IgD-negative memory B cell (primary cell): ENCODE data around the gene IGFN1. TPM values are rescaled to one million over a fixed set of nuclear protein-coding genes. Genes with fewer than 3 reads are reported as not detected.
"Not testable (repeated sequence)": the region's sequence is repeated elsewhere in the genome, so short reads cannot be mapped to it uniquely, and the experiment has no call there.

ENCODE experiments used
- H3K27ac Mint-ChIP-seq, 3 donors: one replicate each; pipeline ENCODE4 v1.8.0; 2020 to 2022; ENCODE audit warnings: mild to moderate bottlenecking in 3 of 3, mixed read lengths in 3 of 3, moderate library complexity in 1 of 3
- H3K27me3 Mint-ChIP-seq: one replicate; pipeline ENCODE4 v1.8.0; 2021; ENCODE audit warnings: mixed read lengths
- H3K36me3 Mint-ChIP-seq: one replicate; pipeline ENCODE4 v1.8.0; 2020; ENCODE audit warnings: mild to moderate bottlenecking, mixed read lengths
- H3K4me1 Mint-ChIP-seq, 3 donors: one replicate each; pipeline ENCODE4 v1.8.0; 2020 to 2022; ENCODE audit warnings: mixed read lengths in 3 of 3, mild to moderate bottlenecking in 1 of 3
- H3K4me3 Mint-ChIP-seq, 4 donors: one replicate each; pipeline ENCODE4 v1.8.0; 2020 to 2022; ENCODE audit warnings: mild to moderate bottlenecking in 4 of 4, mixed read lengths in 4 of 4, moderate library complexity in 3 of 4
- H3K9me3 Mint-ChIP-seq, 3 donors: one replicate each; pipeline ENCODE4 v1.8.0; 2020 to 2021; ENCODE audit warnings: mixed read lengths in 3 of 3, mild to moderate bottlenecking in 1 of 3
- polyA plus RNA-seq: library from polyadenylated mRNA; unstranded; fragments of 300-500 nt; fragmentation: Illumina TruSeq; gene quantifications from one replicate; pipeline ENCODE4 v1.2.3, GENCODE V29; 2021

Gene IGFN1
- polyA plus RNA-seq, 1 donor from 2014 or later, result not detected

DNA sequence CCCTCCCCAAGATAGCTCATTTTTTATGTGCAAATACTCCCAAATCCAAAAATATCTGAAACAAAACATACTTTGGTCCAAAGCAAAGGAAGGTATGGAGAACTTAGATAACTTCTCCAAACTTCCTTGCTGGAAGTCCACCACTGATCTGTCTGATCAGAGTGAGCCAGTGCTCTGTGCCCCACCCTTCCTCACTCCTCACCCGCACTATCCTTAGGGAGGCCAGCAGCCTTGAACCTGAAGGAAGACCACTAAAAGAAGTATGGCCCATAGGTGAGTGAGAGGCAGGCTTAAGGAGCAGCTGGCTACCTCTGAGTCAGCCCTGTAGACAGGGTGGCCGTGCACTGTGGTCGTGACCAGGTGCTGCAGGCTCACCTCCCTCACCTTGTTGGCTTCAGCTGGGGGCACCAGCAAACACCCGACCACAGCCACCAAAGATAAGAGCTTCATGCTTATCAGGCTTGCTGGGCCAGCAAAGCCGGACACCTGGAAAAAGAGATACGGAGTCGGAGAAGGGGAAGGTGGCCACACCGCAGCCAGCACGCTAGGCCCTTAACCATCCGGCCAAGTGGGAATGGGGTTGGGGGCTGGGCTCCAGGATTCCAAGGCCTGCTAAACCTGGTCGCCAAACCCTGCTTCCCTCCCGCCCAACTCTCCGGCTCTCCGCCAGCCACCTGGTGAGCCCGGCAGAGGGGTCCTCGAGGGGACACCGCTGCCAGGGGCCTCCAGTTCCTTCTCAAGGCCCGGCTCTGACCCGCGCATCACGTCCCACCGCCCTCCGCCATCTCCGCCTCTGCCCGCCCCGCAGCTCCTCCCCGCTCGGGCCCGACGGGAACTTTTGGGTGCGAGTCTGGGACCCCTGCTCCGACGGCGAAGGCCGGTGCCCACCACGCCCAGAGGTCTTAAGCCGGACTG, 36.9 kb upstream of the IGFN1 start:
- peaks cover 14 to 18% (median 18%) of the 10 kb centered on the region in 3 donors for H3K4me1 Mint-ChIP-seq
- H3K4me3 Mint-ChIP-seq, result peak overlapping the region; percentile 88 to 98 (median 92)
- H3K27me3 Mint-ChIP-seq, result peaks cover 13% of the 10 kb centered on the region
- H3K27ac Mint-ChIP-seq, result peak overlapping the region in 2 of 3 donors; percentile 51 to 94
- peaks cover 3% of the 10 kb centered on the region for H3K36me3 Mint-ChIP-seq
- peaks cover 0 to 2% (median 0%) of the 10 kb centered on the region in 3 donors for H3K9me3 Mint-ChIP-seq

- Mint-ChIP-seq H3K4me1 (peaks cover 14 to 18% (median 18%) of the 10 kb centered on the region in 3 donors), H3K27me3 (peaks cover 13% of the 10 kb centered on the region), H3K9me3 (peaks cover 0 to 2% (median 0%) of the 10 kb centered on the region in 3 donors), H3K27ac (peak within 1 kb of the TSS; percentile 8 to 94 (median 51)), H3K4me3 (peak within 1 kb of the TSS; percentile 88 to 98 (median 92)), H3K36me3 (no peaks in the 10 kb centered on the region)
Observed at GRCh38 chr1:201154389-201155165, 36.0 kb upstream of the IGFN1 start, which contains the start of gene TMEM9. TSS of gene TMEM9 (minus strand) at chr1:201154474. CDS start at chr1:201153923, 551 bp downstream.

DNA sequence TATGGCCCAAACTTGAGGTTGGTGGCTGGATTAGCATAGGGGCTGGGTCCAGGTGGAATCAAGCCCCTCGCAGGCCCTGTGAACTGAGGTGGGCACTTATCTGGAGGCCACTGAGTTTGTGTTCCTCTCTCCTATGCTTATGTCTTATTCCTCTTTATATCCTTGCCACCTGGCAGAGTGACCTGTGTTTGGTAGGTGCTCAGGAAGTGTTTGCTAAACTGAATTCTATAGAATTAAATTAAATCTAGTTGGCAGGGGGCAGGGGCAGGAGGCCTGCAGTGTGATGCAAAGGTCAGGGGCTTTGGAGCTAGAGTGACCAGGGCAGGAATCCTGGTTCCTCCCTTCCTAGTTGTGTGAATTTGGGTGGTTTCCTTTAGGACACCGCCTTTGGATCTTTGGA, 35.3 kb upstream of the IGFN1 start:
- H3K27ac Mint-ChIP-seq, result no peak overlapping the region
- H3K4me3 Mint-ChIP-seq, result peak overlapping the region in 1 of 4 donors; percentile 60
- H3K4me1 Mint-ChIP-seq, result peaks cover 14 to 18% (median 17%) of the 10 kb centered on the region in 3 donors

GRCh38 chr1:201156346-201156745, 34.3 kb upstream of the IGFN1 start:
- Mint-ChIP-seq H3K27me3 (peaks cover 15% of the 10 kb centered on the region), H3K27ac (peak overlapping the region in 1 of 3 donors; percentile 27), H3K9me3 (peaks cover 0 to 2% (median 0%) of the 10 kb centered on the region in 3 donors), H3K4me1 (peaks cover 14 to 20% (median 16%) of the 10 kb centered on the region in 3 donors), H3K36me3 (no peaks in the 10 kb centered on the region), H3K4me3 (peak overlapping the region in 2 of 4 donors; percentile 6 to 60)

More for the DNA sequence above, 35.3 kb upstream of the IGFN1 start:
- peaks cover 0 to 2% (median 0%) of the 10 kb centered on the region in 3 donors for H3K9me3 Mint-ChIP-seq
- no peaks in the 10 kb centered on the region for H3K36me3 Mint-ChIP-seq
- peaks cover 15% of the 10 kb centered on the region for H3K27me3 Mint-ChIP-seq

- H3K4me3 Mint-ChIP-seq, result peak overlapping the region in 1 of 4 donors; percentile 60
Observed at GRCh38 chr1:201156819-201157218, 33.8 kb upstream of the IGFN1 start.

DNA sequence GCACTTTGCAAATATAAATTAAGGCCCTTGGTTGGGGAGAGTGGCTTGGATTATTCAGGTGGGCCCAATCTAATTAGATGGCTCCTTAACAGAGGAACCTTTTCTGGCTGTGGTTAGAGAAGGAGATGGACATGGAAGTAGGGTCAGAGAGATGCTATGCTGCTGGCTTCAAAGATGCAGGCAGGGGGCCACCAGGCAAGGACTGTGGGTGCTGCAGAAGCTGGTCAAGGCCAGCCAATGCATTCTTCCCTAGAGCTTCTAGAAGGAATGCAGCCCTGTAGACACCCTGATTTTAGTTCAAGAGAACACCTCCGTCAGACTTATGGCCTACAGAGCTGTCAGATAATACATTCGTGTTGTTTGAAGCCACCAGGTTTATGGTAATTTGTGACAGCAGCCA, 32.7 kb upstream of the IGFN1 start:
- peak overlapping the region in 1 of 3 donors; percentile 66 for H3K27ac Mint-ChIP-seq

More at GRCh38 chr1:201156819-201157218, 33.8 kb upstream of the IGFN1 start:
- no peaks in the 10 kb centered on the region for H3K36me3 Mint-ChIP-seq
- peaks cover 14 to 20% (median 16%) of the 10 kb centered on the region in 3 donors for H3K4me1 Mint-ChIP-seq
- peak overlapping the region in 1 of 3 donors; percentile 27 for H3K27ac Mint-ChIP-seq
- peaks cover 15% of the 10 kb centered on the region for H3K27me3 Mint-ChIP-seq
- H3K9me3 Mint-ChIP-seq, result peaks cover 0 to 2% (median 0%) of the 10 kb centered on the region in 3 donors

DNA sequence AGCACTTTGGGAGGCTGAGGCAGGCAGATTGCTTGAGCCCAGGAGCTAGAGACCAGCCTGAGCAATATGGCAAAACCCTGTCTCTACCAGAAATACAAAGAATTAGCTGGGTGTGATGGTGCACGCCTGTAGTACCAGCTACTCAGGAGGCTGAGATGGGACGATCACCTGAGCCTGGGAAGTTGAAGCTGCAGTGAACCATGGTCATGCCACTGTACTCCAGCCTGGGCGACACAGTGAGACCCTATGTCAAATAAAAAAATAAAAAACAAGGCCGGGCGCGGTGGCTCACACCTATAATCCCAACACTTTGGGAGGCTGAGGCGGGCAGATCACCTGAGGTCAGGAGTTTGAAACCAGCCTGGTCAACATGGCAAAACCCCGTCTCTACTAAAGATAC, 27.6 kb upstream of the IGFN1 start:
- not testable (repeated sequence) for H3K4me1 Mint-ChIP-seq, H3K27me3 Mint-ChIP-seq, H3K27ac Mint-ChIP-seq, H3K36me3 Mint-ChIP-seq, H3K9me3 Mint-ChIP-seq, H3K4me3 Mint-ChIP-seq

More for the DNA sequence above, 32.7 kb upstream of the IGFN1 start:
- peaks cover 12 to 16% (median 14%) of the 10 kb centered on the region in 3 donors for H3K4me1 Mint-ChIP-seq
- H3K27me3 Mint-ChIP-seq, result peaks cover 15% of the 10 kb centered on the region
- peaks cover 0 to 2% (median 0%) of the 10 kb centered on the region in 3 donors for H3K9me3 Mint-ChIP-seq
- H3K4me3 Mint-ChIP-seq, result no peak overlapping the region
- H3K36me3 Mint-ChIP-seq, result no peaks in the 10 kb centered on the region

DNA sequence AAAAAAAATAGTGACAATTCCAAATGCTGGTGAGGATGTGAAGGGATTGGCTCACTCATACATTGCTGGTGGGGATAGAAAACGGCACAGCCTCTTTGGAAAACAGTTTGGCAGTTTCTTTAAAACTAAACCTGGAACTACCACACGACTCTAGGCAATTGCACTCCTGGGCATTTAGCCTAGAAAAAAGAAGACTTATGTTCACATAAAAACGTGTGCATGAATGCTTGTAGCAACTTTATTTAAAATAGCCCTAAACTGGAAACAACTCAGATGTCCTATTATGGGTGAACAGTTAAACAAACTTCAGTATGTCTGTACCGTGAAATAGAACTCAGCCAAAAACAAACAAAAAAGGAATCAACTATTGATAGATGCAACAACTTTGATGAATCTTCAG, 26.9 kb upstream of the IGFN1 start:
- Mint-ChIP-seq H3K9me3 (no peaks in the 10 kb centered on the region), H3K4me3 (no peak overlapping the region), H3K27ac (no peak overlapping the region), H3K27me3 (peaks cover 2% of the 10 kb centered on the region), H3K36me3 (peaks cover 2% of the 10 kb centered on the region), H3K4me1 (peaks cover 0 to 2% (median 0%) of the 10 kb centered on the region in 3 donors)

- Mint-ChIP-seq H3K27me3 (peaks cover 2% of the 10 kb centered on the region), H3K27ac (no peak overlapping the region), H3K36me3 (peaks cover 2% of the 10 kb centered on the region), H3K4me1 (peaks cover 0 to 2% (median 0%) of the 10 kb centered on the region in 3 donors), H3K4me3 (no peak overlapping the region), H3K9me3 (no peaks in the 10 kb centered on the region)
Observed at GRCh38 chr1:201164645-201165044, 26.0 kb upstream of the IGFN1 start.

DNA sequence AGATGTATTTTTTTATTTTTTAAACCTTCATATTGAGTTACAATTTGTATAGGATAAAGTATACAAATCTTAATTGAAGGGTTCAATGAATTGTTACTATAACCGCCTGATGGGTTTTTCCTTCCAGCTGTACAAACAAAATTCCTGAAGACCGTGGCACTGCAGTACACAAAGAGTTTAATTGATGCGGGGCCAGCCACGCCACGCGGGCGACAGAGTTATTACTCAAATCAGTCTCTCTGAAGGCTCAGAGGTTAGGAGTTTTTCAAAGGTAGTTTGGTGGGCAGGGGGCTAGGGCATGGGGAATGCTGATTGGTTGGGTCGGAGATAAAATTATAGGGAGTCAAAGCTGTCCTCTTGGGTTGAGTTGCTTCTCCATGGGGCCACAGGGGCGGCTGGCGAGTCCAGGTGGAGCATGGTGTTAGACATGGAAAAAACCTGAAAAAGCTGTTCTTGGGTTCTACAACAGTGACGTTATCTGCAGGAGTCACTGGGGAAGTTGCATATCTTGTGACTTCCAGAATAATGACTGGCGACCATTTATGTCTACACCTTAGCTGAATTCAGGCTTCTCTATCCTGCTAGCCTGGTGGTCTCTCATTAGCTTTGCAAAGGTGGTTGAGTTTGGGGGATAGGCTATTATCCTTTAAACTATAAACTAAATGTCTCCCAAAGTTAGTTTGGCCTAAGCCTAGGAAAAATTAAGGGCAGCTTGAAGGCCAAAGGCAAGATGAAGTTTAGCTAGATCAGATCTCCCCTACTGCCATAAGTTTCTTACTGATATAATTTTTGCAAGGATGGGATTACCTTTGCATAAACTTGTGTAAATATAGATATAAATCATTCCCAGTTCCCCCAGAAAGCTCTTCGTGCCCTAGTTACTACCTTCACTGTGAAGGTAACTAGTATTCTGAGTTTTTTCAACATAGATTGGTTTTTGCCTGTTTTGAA, 23.3 kb upstream of the IGFN1 start:
- Mint-ChIP-seq H3K4me3 (no peak overlapping the region), H3K4me1 (peaks cover 0 to 6% (median 3%) of the 10 kb centered on the region in 3 donors), H3K27me3 (no peaks in the 10 kb centered on the region), H3K36me3 (peaks cover 2% of the 10 kb centered on the region), H3K9me3 (no peaks in the 10 kb centered on the region), H3K27ac (no peak overlapping the region)

DNA sequence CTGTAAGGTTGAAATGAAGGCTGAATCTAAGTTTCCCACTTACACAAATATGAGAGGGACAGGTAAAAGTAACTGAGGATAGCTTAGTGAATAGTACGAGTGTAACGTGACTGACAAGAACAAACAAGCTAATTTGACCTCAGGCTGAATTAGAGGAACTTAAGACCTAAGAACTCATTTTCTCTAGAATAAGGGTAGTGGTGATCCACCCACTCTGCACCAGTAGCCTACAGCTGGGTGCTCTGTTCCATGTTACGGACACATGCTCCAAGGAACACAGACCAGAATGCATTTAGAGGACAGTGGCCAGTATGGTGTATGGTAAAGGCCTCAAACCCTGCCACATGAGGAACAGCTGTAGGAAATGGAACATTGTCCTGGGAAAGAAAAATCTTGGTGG, 21.4 kb upstream of the IGFN1 start:
- H3K27ac Mint-ChIP-seq, result no peak overlapping the region
- peak overlapping the region in 1 of 4 donors; percentile 16 for H3K4me3 Mint-ChIP-seq
- H3K9me3 Mint-ChIP-seq, result no peaks in the 10 kb centered on the region
- H3K36me3 Mint-ChIP-seq, result peaks cover 2% of the 10 kb centered on the region
- no peaks in the 10 kb centered on the region for H3K27me3 Mint-ChIP-seq
- peaks cover 0 to 6% (median 3%) of the 10 kb centered on the region in 3 donors for H3K4me1 Mint-ChIP-seq

DNA sequence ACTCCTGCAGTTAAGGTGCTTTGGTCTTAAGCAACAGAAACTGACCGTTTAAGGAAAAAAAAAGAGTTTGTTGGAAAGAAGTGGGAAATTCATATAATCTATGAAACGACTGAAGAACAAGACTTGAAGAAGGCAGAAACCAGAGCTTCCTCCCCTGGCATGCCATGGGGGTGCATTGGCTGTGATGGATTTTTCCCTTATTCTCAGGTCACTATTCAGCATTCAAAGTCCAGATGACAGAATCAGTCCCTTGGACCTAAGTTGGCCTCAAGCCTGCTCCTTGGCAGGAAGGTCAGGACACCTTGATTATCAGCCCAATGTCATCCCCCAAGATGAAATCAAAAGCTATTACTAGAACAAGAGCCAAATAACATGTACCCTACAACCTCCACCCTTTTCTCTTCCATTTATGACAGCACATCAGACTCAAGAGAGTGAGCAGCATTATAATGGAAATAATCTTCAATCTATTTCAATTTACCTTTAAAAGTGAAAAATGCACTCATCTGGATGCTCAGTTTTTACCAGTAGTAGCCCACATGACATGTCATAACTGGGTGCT, 20.6 kb upstream of the IGFN1 start:
- Mint-ChIP-seq H3K36me3 (peaks cover 2% of the 10 kb centered on the region), H3K27ac (peak overlapping the region in 1 of 3 donors; percentile 65), H3K4me3 (peak overlapping the region; percentile 88 to 96 (median 92)), H3K27me3 (peaks cover 2% of the 10 kb centered on the region), H3K4me1 (peaks cover 0 to 6% (median 3%) of the 10 kb centered on the region in 3 donors), H3K9me3 (no peaks in the 10 kb centered on the region)

- peaks cover 4% of the 10 kb centered on the region for H3K27me3 Mint-ChIP-seq
- H3K27ac Mint-ChIP-seq, result peak overlapping the region in 1 of 3 donors; percentile 65
- H3K9me3 Mint-ChIP-seq, result no peaks in the 10 kb centered on the region
- H3K36me3 Mint-ChIP-seq, result peaks cover 2% of the 10 kb centered on the region
- H3K4me1 Mint-ChIP-seq, result peaks cover 0 to 6% (median 3%) of the 10 kb centered on the region in 3 donors
- peak overlapping the region; percentile 88 to 96 (median 92) for H3K4me3 Mint-ChIP-seq
Observed at GRCh38 chr1:201170533-201171062, 20.0 kb upstream of the IGFN1 start.
